OCI-LY1 (cell line): ENCODE measurements around the gene HDAC7.

Experiments used
- EZH2 ChIP-seq: fragments of 200-600 bp; sonication (generic), shearing (Covaris generic); IDR thresholded peaks from 2 replicates; pipeline ENCODE4 v1.8.0; 2017; ENCODE audit warnings: borderline replicate concordance, mixed run types, mild to moderate bottlenecking, antibody characterized with exemption, low read length, moderate library complexity, mixed read lengths
- TF ChIP-seq, protein P1 (sequence below): fragments of 200-600 bp; sonication (generic), shearing (Covaris generic); IDR thresholded peaks from 2 replicates; pipeline ENCODE4 v1.5.1; 2017; ENCODE audit warnings: mild to moderate bottlenecking, antibody characterized with exemption, low read length, moderate library complexity, mixed read lengths

DNA sequence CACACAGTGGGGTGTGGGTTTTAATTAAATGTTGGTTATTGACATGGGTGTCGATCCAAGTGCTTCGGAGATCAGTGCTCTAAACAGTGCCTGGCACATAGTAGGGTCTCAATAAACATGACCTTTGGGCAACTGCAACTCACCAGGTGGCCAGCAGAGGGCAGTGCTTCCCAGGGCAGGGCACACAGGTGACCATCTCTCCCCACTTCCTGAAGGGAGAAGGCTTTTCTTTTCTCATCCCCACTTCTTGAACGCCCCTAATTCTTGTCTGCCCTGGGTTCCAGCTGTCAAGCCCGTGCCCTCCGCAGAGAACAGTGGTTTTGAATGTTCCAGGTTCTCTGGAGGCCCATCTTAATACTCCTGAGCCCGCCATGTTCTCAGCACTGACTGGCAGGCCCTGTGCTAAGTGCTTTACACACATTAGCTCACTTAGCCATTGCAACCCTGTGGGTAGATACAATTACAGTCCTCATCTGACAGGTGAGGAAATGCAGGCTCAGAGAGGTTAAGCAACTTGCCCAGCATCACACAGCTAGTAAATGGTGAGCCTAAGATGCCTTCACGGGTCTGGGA is 77.4 kb downstream of the HDAC7 start:
- TF ChIP-seq, protein P1, sequence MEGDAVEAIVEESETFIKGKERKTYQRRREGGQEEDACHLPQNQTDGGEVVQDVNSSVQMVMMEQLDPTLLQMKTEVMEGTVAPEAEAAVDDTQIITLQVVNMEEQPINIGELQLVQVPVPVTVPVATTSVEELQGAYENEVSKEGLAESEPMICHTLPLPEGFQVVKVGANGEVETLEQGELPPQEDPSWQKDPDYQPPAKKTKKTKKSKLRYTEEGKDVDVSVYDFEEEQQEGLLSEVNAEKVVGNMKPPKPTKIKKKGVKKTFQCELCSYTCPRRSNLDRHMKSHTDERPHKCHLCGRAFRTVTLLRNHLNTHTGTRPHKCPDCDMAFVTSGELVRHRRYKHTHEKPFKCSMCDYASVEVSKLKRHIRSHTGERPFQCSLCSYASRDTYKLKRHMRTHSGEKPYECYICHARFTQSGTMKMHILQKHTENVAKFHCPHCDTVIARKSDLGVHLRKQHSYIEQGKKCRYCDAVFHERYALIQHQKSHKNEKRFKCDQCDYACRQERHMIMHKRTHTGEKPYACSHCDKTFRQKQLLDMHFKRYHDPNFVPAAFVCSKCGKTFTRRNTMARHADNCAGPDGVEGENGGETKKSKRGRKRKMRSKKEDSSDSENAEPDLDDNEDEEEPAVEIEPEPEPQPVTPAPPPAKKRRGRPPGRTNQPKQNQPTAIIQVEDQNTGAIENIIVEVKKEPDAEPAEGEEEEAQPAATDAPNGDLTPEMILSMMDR = peak; percentile 96
- no peak for TF ChIP-seq EZH2
